ENCODE data around the gene MSRB2. TPM values are rescaled to one million over a fixed set of nuclear protein-coding genes. Genes with fewer than 3 reads are reported as not detected.
A peak's percentile ranks its signal among the peaks of the same experiment; 100 is the strongest.

The MSRB2 gene
- total RNA-seq, 8 experiments from 2014 or later = 15.0 to 27.3 (median 19.8) TPM

DNA sequence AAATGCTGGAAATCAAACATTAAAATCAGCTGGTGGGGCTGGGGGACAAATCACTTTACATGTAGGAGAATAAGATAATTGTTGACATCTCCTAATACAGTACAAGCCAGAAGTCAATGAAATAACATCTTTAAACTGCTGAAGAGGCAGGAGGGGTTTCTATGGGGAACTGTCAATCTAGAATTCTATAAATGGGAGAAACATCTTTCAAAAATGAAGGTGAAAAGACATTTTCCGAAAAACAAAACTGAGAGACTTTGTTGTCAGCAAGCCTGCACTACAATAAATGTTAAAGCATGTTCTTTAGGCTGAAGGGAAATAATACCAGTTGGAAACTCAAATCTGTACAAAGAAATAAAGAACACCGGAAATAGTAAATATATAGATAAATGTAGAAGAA lies 17.3 kb upstream of the MSRB2 start:
- Histone ChIP-seq H3K27ac (no peak overlapping the region), H3K4me1 (replicated peaks in 1 of 2) (no peaks in the 10 kb centered on the region), H3K4me3 (no peak overlapping the region)
- 71 to 100% (median 91%) methylated on average over 1 to 2 of the region's 2 CpGs for WGBS, 10 experiments
- ATAC-seq (replicated peaks in 6 of 8) = no peak
- in situ Hi-C loops (cut with MboI; ENCODE audit: low pct_unique_long_range_greater_than_20kb in 2 of 9, low sequenced_read_pairs in 9 of 9, unreplicated experiment in 9 of 9) = no loop called here

- H3K4me3 ChIP-seq = no peak overlapping the region
These were observed 15.7 kb upstream of the MSRB2 start for GRCh38 chr10:23079700-23080099.

GRCh38 chr10:23080262-23080661 lies 15.1 kb upstream of the MSRB2 start:
- no peak overlapping the region for H3K27ac ChIP-seq
- no peaks in the 10 kb centered on the region for H3K4me1 ChIP-seq (replicated peaks in 1 of 2)
- ATAC-seq (replicated peaks in 6 of 8) = no peak
- 23 to 100% (median 76%) methylated on average over 2 to 7 of the region's 7 CpGs; no CpG with 5 or more reads in 2 of the 10 experiments for WGBS, 10 experiments
- in situ Hi-C loops (cut with MboI; ENCODE audit: low pct_unique_long_range_greater_than_20kb in 2 of 9, low sequenced_read_pairs in 9 of 9, unreplicated experiment in 9 of 9) = no loop called here
- H3K4me3 ChIP-seq = no peak overlapping the region

More at GRCh38 chr10:23079700-23080099, 15.7 kb upstream of the MSRB2 start:
- H3K27ac ChIP-seq = no peak overlapping the region
- no peak for ATAC-seq (replicated peaks in 6 of 8)
- H3K4me1 ChIP-seq (replicated peaks in 1 of 2) = no peaks in the 10 kb centered on the region
- 0 to 100% (median 84%) methylated on average over 1 to 4 of the region's 4 CpGs; no CpG with 5 or more reads in 5 of the 10 experiments for WGBS, 10 experiments
- in situ Hi-C loops (cut with MboI; ENCODE audit: low pct_unique_long_range_greater_than_20kb in 2 of 9, low sequenced_read_pairs in 9 of 9, unreplicated experiment in 9 of 9) = no loop called here

GRCh38 chr10:23081221-23081750 lies 14.1 kb upstream of the MSRB2 start:
- H3K27ac ChIP-seq = no peak overlapping the region

GRCh38 chr10:23081891-23082290 lies 13.5 kb upstream of the MSRB2 start:
- ATAC-seq (replicated peaks in 6 of 8) = peak in 3 of 8 experiments; percentile 36 to 48 (median 46)
- Histone ChIP-seq H3K4me3 (no peak overlapping the region), H3K27ac (no peak overlapping the region), H3K4me1 (replicated peaks in 1 of 2) (no peaks in the 10 kb centered on the region)
- in situ Hi-C loops (cut with MboI; ENCODE audit: low pct_unique_long_range_greater_than_20kb in 2 of 9, low sequenced_read_pairs in 9 of 9, unreplicated experiment in 9 of 9) = no loop called here
- WGBS, 10 experiments = 40 to 100% (median 84%) methylated on average over 1 to 4 of the region's 4 CpGs; no CpG with 5 or more reads in 4 of the 10 experiments

More at GRCh38 chr10:23081221-23081750, 14.1 kb upstream of the MSRB2 start:
- WGBS, 10 experiments = 0 to 100% (median 75%) methylated on average over 1 to 7 of the region's 7 CpGs
- in situ Hi-C loops (cut with MboI; ENCODE audit: low pct_unique_long_range_greater_than_20kb in 2 of 9, low sequenced_read_pairs in 9 of 9, unreplicated experiment in 9 of 9) = no loop called here
- Histone ChIP-seq H3K4me3 (no peak overlapping the region), H3K4me1 (replicated peaks in 1 of 2) (no peaks in the 10 kb centered on the region)
- ATAC-seq (replicated peaks in 6 of 8) = peak in 2 of 8 experiments; percentile 46 to 61

DNA sequence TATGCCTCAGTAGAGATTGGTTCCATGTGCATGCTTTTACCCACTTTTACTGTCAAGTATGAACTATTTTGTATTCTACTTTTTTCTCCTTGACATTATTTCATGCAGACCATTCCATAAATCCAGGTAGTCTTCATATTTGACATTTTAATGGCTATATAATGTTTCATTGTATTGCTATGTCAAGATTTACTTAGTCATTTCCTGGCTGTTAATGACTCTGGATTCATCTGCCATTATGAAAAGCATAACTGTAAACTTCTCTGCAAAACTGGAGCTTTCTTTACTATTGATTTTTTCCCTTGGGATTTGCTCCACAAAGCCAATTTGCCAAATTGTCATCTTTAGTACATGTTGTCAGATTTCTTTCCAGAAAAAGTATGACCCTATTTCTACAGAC lies 6.8 kb upstream of the MSRB2 start:
- in situ Hi-C loops (cut with MboI; ENCODE audit: low pct_unique_long_range_greater_than_20kb in 2 of 9, low sequenced_read_pairs in 9 of 9, unreplicated experiment in 9 of 9) = no loop called here
- H3K27ac ChIP-seq = no peak overlapping the region
- H3K4me1 ChIP-seq (replicated peaks in 1 of 2) = no peaks in the 10 kb centered on the region
- ATAC-seq (replicated peaks in 6 of 8) = peak in 1 of 8 experiments; percentile 60
- H3K4me3 ChIP-seq = no peak overlapping the region

- peaks cover 6 to 10% of the 10 kb centered on the region in 2 donors for H3K4me1 ChIP-seq (replicated peaks in 1 of 2)
- in situ Hi-C loops (cut with MboI; ENCODE audit: low pct_unique_long_range_greater_than_20kb in 2 of 9, low sequenced_read_pairs in 9 of 9, unreplicated experiment in 9 of 9) = no loop called here
- peak in 7 of 8 experiments; percentile 3 to 17 (median 7) for ATAC-seq (replicated peaks in 6 of 8)
- no peak overlapping the region for H3K27ac ChIP-seq
- H3K4me3 ChIP-seq = peak overlapping the region in 1 of 5 donors; percentile 13
- WGBS, 10 experiments = 0 to 100% (median 83%) methylated on average over 1 to 5 of the region's 8 CpGs; no CpG with 5 or more reads in 1 of the 10 experiments
These were observed 484 bp upstream of the MSRB2 start for GRCh38 chr10:23094786-23095403.

DNA sequence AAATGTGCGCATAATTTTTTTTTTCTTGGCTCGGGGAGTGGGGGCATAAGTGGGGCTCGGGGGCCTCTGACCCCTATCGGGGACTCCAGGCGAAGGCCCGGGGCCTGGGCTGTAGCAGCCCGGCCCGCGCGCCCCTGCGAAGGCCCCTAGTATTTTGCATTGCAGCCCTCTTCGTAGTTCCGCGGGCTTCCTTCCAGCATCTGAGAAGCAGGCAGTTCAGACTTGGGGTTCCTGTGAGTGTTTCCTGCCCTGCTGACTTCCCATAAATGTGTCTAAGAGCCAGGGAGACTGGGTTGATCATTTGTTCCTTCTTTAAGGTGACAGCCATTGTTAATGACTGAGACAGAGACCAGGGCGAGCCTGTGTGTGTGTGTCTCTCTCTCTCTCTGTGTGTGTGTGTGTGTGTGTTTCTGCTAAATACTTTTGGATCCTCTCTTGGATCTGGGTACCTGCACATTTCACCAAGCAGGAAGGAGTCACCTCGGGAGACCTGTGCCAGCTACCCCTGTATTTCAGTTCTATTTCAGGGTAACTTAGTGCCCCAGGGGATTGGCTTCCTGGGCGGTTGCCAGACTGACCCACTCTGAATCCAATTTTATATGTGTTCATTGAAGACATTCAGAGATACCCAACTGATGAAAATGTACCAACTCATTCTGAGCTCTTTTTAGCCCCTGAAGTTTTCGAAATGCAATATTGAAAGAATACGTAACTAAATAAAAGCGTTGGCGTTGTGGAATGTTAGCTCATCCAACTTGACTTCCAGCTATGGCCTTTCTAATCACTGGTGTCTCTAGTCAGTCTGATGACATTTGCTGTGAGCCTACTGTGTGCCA lies 805 bp downstream of the MSRB2 start:
- 0 to 100% (median 60%) methylated on average over 2 to 6 of the region's 21 CpGs; no CpG with 5 or more reads in 2 of the 10 experiments for WGBS, 10 experiments
- Histone ChIP-seq H3K4me3 (peak overlapping the region; percentile 46 to 79 (median 59)), H3K27ac (peak overlapping the region; percentile 79 to 90), H3K4me1 (replicated peaks in 1 of 2) (peaks cover 6 to 10% of the 10 kb centered on the region in 2 donors)
- in situ Hi-C loops (cut with MboI; ENCODE audit: low pct_unique_long_range_greater_than_20kb in 2 of 9, low sequenced_read_pairs in 9 of 9, unreplicated experiment in 9 of 9) = no loop called here
- peak; percentile 31 to 70 (median 65) for ATAC-seq (replicated peaks in 6 of 8)

GRCh38 chr10:23096802-23097549 lies 1.6 kb downstream of the MSRB2 start:
- WGBS, 10 experiments = 21 to 100% (median 64%) methylated on average over 2 to 8 of the region's 8 CpGs; no CpG with 5 or more reads in 1 of the 10 experiments
- Histone ChIP-seq H3K4me1 (replicated peaks in 1 of 2) (peaks cover 6 to 10% of the 10 kb centered on the region in 2 donors), H3K4me3 (peak overlapping the region; percentile 46 to 79 (median 59)), H3K27ac (no peak overlapping the region)
- in situ Hi-C loops (cut with MboI; ENCODE audit: low pct_unique_long_range_greater_than_20kb in 2 of 9, low sequenced_read_pairs in 9 of 9, unreplicated experiment in 9 of 9) = no loop called here
- peak in 3 of 8 experiments; percentile 51 to 70 (median 65) for ATAC-seq (replicated peaks in 6 of 8)

- Histone ChIP-seq H3K4me3 (no peak overlapping the region), H3K4me1 (replicated peaks in 1 of 2) (peaks cover 6 to 10% of the 10 kb centered on the region in 2 donors), H3K27ac (no peak overlapping the region)
- ATAC-seq (replicated peaks in 6 of 8) = no peak
- WGBS, 10 experiments = 50 to 100% (median 95%) methylated on average over 1 to 3 of the region's 3 CpGs; no CpG with 5 or more reads in 2 of the 10 experiments
- in situ Hi-C loops (cut with MboI; ENCODE audit: low pct_unique_long_range_greater_than_20kb in 2 of 9, low sequenced_read_pairs in 9 of 9, unreplicated experiment in 9 of 9) = no loop called here
These were observed 3.7 kb downstream of the MSRB2 start for GRCh38 chr10:23099079-23099478.

DNA sequence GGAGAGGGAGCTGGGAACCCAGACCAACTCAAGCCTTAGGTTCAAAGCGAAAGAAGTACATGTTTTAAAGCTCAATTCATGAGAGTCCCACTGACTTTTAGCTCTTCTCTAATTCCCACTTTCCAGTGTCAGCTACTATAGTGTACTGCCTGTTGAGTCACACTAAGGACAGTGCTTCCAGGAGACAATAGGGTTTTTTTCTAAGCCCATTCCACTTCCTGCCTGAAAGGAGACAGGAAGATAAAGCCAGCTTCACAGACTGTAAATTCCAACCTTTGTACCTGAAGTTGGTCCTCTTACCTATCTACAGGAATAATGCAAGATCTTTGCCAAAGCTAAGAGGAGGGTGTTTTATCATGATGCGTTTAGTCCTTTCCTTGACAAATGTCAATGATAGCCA lies 4.4 kb downstream of the MSRB2 start:
- 71 to 100% (median 89%) methylated on average over 1 to 2 of the region's 2 CpGs; no CpG with 5 or more reads in 4 of the 10 experiments for WGBS, 10 experiments
- Histone ChIP-seq H3K4me1 (replicated peaks in 1 of 2) (peaks cover 6 to 10% of the 10 kb centered on the region in 2 donors), H3K4me3 (no peak overlapping the region), H3K27ac (no peak overlapping the region)
- in situ Hi-C loops (cut with MboI; ENCODE audit: low pct_unique_long_range_greater_than_20kb in 2 of 9, low sequenced_read_pairs in 9 of 9, unreplicated experiment in 9 of 9) = no loop called here
- no peak for ATAC-seq (replicated peaks in 6 of 8)

GRCh38 chr10:23100331-23101030 lies 5.1 kb downstream of the MSRB2 start:
- 50 to 96% (median 78%) methylated on average over 1 to 6 of the region's 6 CpGs; no CpG with 5 or more reads in 4 of the 10 experiments for WGBS, 10 experiments
- in situ Hi-C loops (cut with MboI; ENCODE audit: low pct_unique_long_range_greater_than_20kb in 2 of 9, low sequenced_read_pairs in 9 of 9, unreplicated experiment in 9 of 9) = no loop called here
- H3K4me1 ChIP-seq (replicated peaks in 1 of 2) = peaks cover 6 to 10% of the 10 kb centered on the region in 2 donors
- H3K4me3 ChIP-seq = no peak overlapping the region
- no peak overlapping the region for H3K27ac ChIP-seq
- no peak for ATAC-seq (replicated peaks in 6 of 8)
